Panc1 (cell line): ENCODE data around the gene DUSP14.

Experiments used
- POLR2AphosphoS5 ChIP-seq: IDR thresholded peaks from 2 replicates; pipeline ENCODE4 v1.6.1; 2012; ENCODE audit warnings: mild to moderate bottlenecking, low read depth, low read length, moderate library complexity
- TF ChIP-seq, protein P1 (sequence below): fragments of 450-650 bp; IDR thresholded peaks from 2 replicates; pipeline ENCODE4 v1.5.1; 2017; ENCODE audit warnings: mild to moderate bottlenecking

DNA sequence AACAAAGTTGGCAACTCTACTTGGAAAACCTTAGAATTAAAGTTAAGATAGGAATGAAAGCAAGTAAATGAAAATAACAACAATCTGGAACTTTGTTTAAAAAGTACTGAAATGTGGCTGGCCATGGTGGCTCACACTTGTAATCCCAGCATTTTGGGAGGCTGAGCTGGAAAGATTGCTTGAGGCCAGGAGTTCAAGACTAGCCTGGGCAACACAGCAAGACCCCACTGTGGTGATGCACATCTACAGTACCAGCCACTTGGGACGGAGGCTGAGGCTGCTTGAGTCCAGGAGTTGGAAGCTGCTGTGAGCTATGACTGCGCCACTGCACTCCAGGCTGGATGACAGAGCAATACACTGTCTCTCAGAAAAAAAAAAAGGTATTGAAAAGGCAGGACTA is 67.8 kb downstream of the DUSP14 start:
- TF ChIP-seq, protein P1, sequence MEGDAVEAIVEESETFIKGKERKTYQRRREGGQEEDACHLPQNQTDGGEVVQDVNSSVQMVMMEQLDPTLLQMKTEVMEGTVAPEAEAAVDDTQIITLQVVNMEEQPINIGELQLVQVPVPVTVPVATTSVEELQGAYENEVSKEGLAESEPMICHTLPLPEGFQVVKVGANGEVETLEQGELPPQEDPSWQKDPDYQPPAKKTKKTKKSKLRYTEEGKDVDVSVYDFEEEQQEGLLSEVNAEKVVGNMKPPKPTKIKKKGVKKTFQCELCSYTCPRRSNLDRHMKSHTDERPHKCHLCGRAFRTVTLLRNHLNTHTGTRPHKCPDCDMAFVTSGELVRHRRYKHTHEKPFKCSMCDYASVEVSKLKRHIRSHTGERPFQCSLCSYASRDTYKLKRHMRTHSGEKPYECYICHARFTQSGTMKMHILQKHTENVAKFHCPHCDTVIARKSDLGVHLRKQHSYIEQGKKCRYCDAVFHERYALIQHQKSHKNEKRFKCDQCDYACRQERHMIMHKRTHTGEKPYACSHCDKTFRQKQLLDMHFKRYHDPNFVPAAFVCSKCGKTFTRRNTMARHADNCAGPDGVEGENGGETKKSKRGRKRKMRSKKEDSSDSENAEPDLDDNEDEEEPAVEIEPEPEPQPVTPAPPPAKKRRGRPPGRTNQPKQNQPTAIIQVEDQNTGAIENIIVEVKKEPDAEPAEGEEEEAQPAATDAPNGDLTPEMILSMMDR, result no peak
- no peak for TF ChIP-seq POLR2AphosphoS5
